HCT116 (cell line): Measurements from ENCODE around the gene ATP8A1. TPM values are rescaled to one million over a fixed set of nuclear protein-coding genes. Genes with fewer than 3 reads are reported as not detected.

ENCODE experiments used
- ATAC-seq: fragments of 200-7000 bp; cut with Tn5 transposase; 2 replicates; pipeline ENCODE4 v1.9.1; 2020; ENCODE audit warnings: mild to moderate bottlenecking, moderate library complexity
- BruUV-seq: library from RNA; stranded (reverse); fragments of 400-500 nt; replicated peaks from 2 replicates; lab custom pipeline; 2021; lab: Mats Ljungman, UMichigan
- CTCF ChIA-PET: fragments of 300-600 bp; sonication (Branson Sonifier 250); formaldehyde crosslinking; loops from one replicate; lab custom pipeline; 2021; ENCODE audit warnings: antibody characterized with exemption; lab: Charles Lee
- POLR2A ChIA-PET: fragments of 300-600, 350-600 bp; sonication (Branson Sonifier 250); formaldehyde crosslinking; loops from one replicate; lab custom pipeline; 2021; ENCODE audit warnings: antibody characterized with exemption; lab: Charles Lee
- RAD21 ChIA-PET, 2 experiments: fragments of 300-600 bp; sonication (Branson Sonifier 250); formaldehyde crosslinking; loops; one replicate each; lab custom pipeline; 2023; ENCODE audit warnings: low total read pairs in 2 of 2; ENCODE audit not compliant: uncharacterized antibody in 2 of 2, unreplicated experiment in 2 of 2, low non-redundant PET in 1 of 2; lab: Charles Lee
- DNase-seq: peaks from one replicate; pipeline ENCODE4 v3.0.0-alpha.2; 2010; ENCODE audit warnings: low read depth, low spot score
- H2AFZ ChIP-seq: fragments of 200-600 bp; shearing (Covaris generic), sonication (generic); 2 replicates; pipeline ENCODE4 v1.6.1; 2017; ENCODE audit warnings: low read depth, mixed run types, mixed read lengths, antibody characterized with exemption, low read length; ENCODE audit not compliant: poor library complexity, severe bottlenecking
- H3K27ac ChIP-seq: 2 replicates; pipeline ENCODE4 v1.5.1; 2012; ENCODE audit warnings: low read depth, low read length
- H3K27me3 ChIP-seq: fragments of 200-600 bp; sonication (generic); 2 replicates; pipeline ENCODE4 v1.6.1; 2016; ENCODE audit warnings: mixed run types, low read length, mixed read lengths; ENCODE audit not compliant: insufficient read depth
- H3K36me3 ChIP-seq, 2 experiments: fragments of 200-500 bp in 1 of 2; fragments of 200-600 bp in 1 of 2; sonication (Bioruptor generic) in 1 of 2; sonication (generic) in 1 of 2; 2 replicates each; pipeline versions ENCODE4 v1.5.1 to v1.6.1; 2014 to 2016; ENCODE audit warnings: low read length in 2 of 2, inconsistent platforms in 1 of 2, mixed read lengths in 1 of 2, mixed run types in 1 of 2; ENCODE audit not compliant: insufficient read depth in 2 of 2, control insufficient read depth in 1 of 2
- H3K4me1 ChIP-seq, 2 experiments: fragments of 200-600 bp in 1 of 2; sonication (generic) in 1 of 2; 2 replicates each; pipeline versions ENCODE4 v1.5.1 to v1.6.1; 2012 to 2017; ENCODE audit warnings: low read length in 2 of 2, inconsistent platforms in 1 of 2, mild to moderate bottlenecking in 1 of 2, mixed read lengths in 1 of 2, mixed run types in 1 of 2, moderate library complexity in 1 of 2; ENCODE audit not compliant: insufficient read depth in 2 of 2, control insufficient read depth in 1 of 2
- H3K4me2 ChIP-seq: fragments of 200-600 bp; sonication (generic); 2 replicates; pipeline ENCODE4 v1.6.1; 2017; ENCODE audit warnings: mixed run types, low read length, mixed read lengths
- H3K4me3 ChIP-seq, 2 experiments: fragments of 200-600 bp in 1 of 2; sonication (generic) in 1 of 2; replicated peaks in 1 of 2; 2 replicates each; pipeline ENCODE4 v1.5.1; 2011 to 2016; ENCODE audit warnings: low read length in 2 of 2, control low read depth in 1 of 2, low read depth in 1 of 2, mild to moderate bottlenecking in 1 of 2, mixed read lengths in 1 of 2, mixed run types in 1 of 2
- H3K79me2 ChIP-seq: fragments of 200-600 bp; sonication (generic); 2 replicates; pipeline ENCODE4 v1.6.1; 2017; ENCODE audit warnings: mild to moderate bottlenecking, mixed run types, low read length, moderate library complexity, mixed read lengths; ENCODE audit not compliant: insufficient read depth
- H3K9ac ChIP-seq: fragments of 200-600 bp; sonication (generic); 2 replicates; pipeline ENCODE4 v1.6.1; 2016; ENCODE audit warnings: low read length, mixed read lengths
- H3K9me2 ChIP-seq: fragments of 200-600 bp; sonication (generic), shearing (Covaris generic); 2 replicates; pipeline ENCODE4 v1.6.1; 2017; ENCODE audit warnings: mixed run types, mild to moderate bottlenecking, moderate library complexity; ENCODE audit not compliant: insufficient read depth
- H3K9me3 ChIP-seq, 2 experiments: fragments of 200-500 bp in 1 of 2; fragments of 200-600 bp in 1 of 2; sonication (Bioruptor generic) in 1 of 2; sonication (generic) in 1 of 2; 2 replicates each; pipeline ENCODE4 v1.6.1; 2014 to 2017; ENCODE audit warnings: low read length in 2 of 2, mixed read lengths in 2 of 2, inconsistent platforms in 1 of 2, low read depth in 1 of 2, mild to moderate bottlenecking in 1 of 2, mixed run types in 1 of 2, moderate library complexity in 1 of 2; ENCODE audit not compliant: control insufficient read depth in 1 of 2, insufficient read depth in 1 of 2
- H4K20me1 ChIP-seq: fragments of 200-600 bp; sonication (generic), shearing (Covaris generic); 2 replicates; pipeline ENCODE4 v1.6.1; 2017; ENCODE audit warnings: mixed run types, mild to moderate bottlenecking, moderate library complexity; ENCODE audit not compliant: insufficient read depth
- CBX3 ChIP-seq: IDR thresholded peaks from 2 replicates; pipeline ENCODE4 v1.6.1; 2012; ENCODE audit warnings: low read depth
- CEBPB ChIP-seq: IDR thresholded peaks from 2 replicates; pipeline ENCODE4 v1.6.1; 2012; ENCODE audit warnings: low read depth
- ELF1 ChIP-seq: IDR thresholded peaks from 2 replicates; pipeline ENCODE4 v1.6.1; 2012; ENCODE audit warnings: low read depth, borderline replicate concordance
- EZH2 ChIP-seq: fragments of 200-600 bp; sonication (generic); IDR thresholded peaks from 2 replicates; pipeline ENCODE4 v1.6.1; 2017; ENCODE audit warnings: antibody characterized with exemption, mixed run types
- EZH2phosphoT487 ChIP-seq: fragments of 200-600 bp; IDR thresholded peaks from 2 replicates; pipeline ENCODE4 v1.6.1; 2018; ENCODE audit warnings: antibody characterized with exemption, borderline replicate concordance
- FOSL1 ChIP-seq: IDR thresholded peaks from 2 replicates; pipeline ENCODE4 v1.6.1; 2012; ENCODE audit warnings: low read depth
- JUND ChIP-seq: IDR thresholded peaks from 2 replicates; pipeline ENCODE4 v1.6.1; 2012
- MAX ChIP-seq: IDR thresholded peaks from 2 replicates; pipeline ENCODE4 v1.6.1; 2012
- POLR2A ChIP-seq: IDR thresholded peaks from 2 replicates; pipeline ENCODE4 v1.7.0; 2011; ENCODE audit warnings: borderline replicate concordance; ENCODE audit not compliant: insufficient read depth, insufficient read length; ENCODE audit errors: extremely low read depth
- REST ChIP-seq: IDR thresholded peaks from 2 replicates; pipeline ENCODE4 v1.6.1; 2012; ENCODE audit warnings: low read depth
- SP1 ChIP-seq: IDR thresholded peaks from 2 replicates; pipeline ENCODE4 v1.6.1; 2012; ENCODE audit warnings: low read depth
- SRF ChIP-seq: IDR thresholded peaks from 2 replicates; pipeline ENCODE4 v1.6.1; 2012; ENCODE audit warnings: low read depth
- TCF7L2 ChIP-seq: IDR thresholded peaks from 2 replicates; pipeline ENCODE4 v1.7.0; 2011; ENCODE audit warnings: borderline replicate concordance, inconsistent platforms; ENCODE audit not compliant: insufficient read depth, insufficient read length; ENCODE audit errors: extremely low read depth
- intact Hi-C: fragments of 100-400 bp; cut with micrococcal nuclease; formaldehyde crosslinking; loops from 2 replicates; pipeline ENCODE4 v1.10.0; 2022
- total RNA-seq: library from RNA; stranded (reverse); gene quantifications from one replicate; pipeline ENCODE4 v1.2.1, GENCODE V29; 2021; ENCODE audit not compliant: unreplicated experiment

ATP8A1 gene
- total RNA-seq, 1 experiment from 2014 or later: 1.9 TPM

GRCh38 chr4:42603862-42604261 lies 53.0 kb downstream of the ATP8A1 start:
- TF ChIP-seq CBX3 (no peak), REST (no peak), FOSL1 (no peak), EZH2phosphoT487 (no peak), EZH2 (no peak)
- RAD21 ChIA-PET: no interaction called here
- BruUV-seq: no TSS peak
- H4K20me1 ChIP-seq: no peaks in the 10 kb centered on the region
- H3K4me2 ChIP-seq: no peak overlapping the region
- H3K36me3 ChIP-seq: no peaks in the 10 kb centered on the region
- H3K9ac ChIP-seq: no peak overlapping the region
- H3K79me2 ChIP-seq: no peaks in the 10 kb centered on the region
- H3K4me1 ChIP-seq: no peaks in the 10 kb centered on the region
- H3K9me2 ChIP-seq: no peaks in the 10 kb centered on the region
- H2AFZ ChIP-seq: no peak overlapping the region
- H3K27me3 ChIP-seq: 0 out of 2 replicates have a peak, but pooled peaks cover 3% of the 10 kb centered on the region
- DNase-seq (no peak), ATAC-seq (no peak)
- POLR2A ChIA-PET: no interaction called here
- H3K4me3 ChIP-seq: no peak overlapping the region
- H3K27ac ChIP-seq: no peak overlapping the region
- CTCF ChIA-PET: no interaction called here
- no peaks in the 10 kb centered on the region for H3K9me3 ChIP-seq
- intact Hi-C loops: no loop called here

GRCh38 chr4:42600578-42600977 lies 56.3 kb downstream of the ATP8A1 start:
- Histone ChIP-seq H3K36me3 (no peaks in the 10 kb centered on the region), H3K4me1 (no peaks in the 10 kb centered on the region), H3K9ac (no peak overlapping the region), H3K4me2 (no peak overlapping the region), H3K4me3 (no peak overlapping the region), H3K79me2 (no peaks in the 10 kb centered on the region), H3K27me3 (no peaks in the 10 kb centered on the region), H3K9me2 (no peaks in the 10 kb centered on the region), H4K20me1 (no peaks in the 10 kb centered on the region), H3K9me3 (no peaks in the 10 kb centered on the region), H3K27ac (no peak overlapping the region), H2AFZ (no peak overlapping the region)
- ChIA-PET POLR2A (no interaction called here), RAD21 (no interaction called here), CTCF (interaction anchor here (1.1 kb wide), 1 partner anchor 32 kb away, joined by 3 read pairs; no protein-coding TSS in a partner anchor)
- DNase-seq (no peak), ATAC-seq (no peak)
- no TSS peak for BruUV-seq
- intact Hi-C loops: no loop called here
- TF ChIP-seq SP1 (no peak), ELF1 (no peak), MAX (no peak), REST (no peak), POLR2A (no peak), CEBPB (no peak), TCF7L2 (no peak), SRF (no peak), JUND (no peak)
